K562 (cell line): ENCODE data around the gene RHOF. TPM values are rescaled to one million over a fixed set of nuclear protein-coding genes. Genes with fewer than 3 reads are reported as not detected.
A peak's percentile ranks its signal among the peaks of the same experiment; 100 is the strongest.

Source experiments
- ATAC-seq: fragments of 200-7000 bp; cut with Tn5 transposase; 3 replicates; pipeline ENCODE4 v1.9.1; 2020; ENCODE audit warnings: moderate library complexity
- BruUV-seq: library from RNA; stranded (reverse); fragments of 400-500 nt; replicated peaks from 2 replicates; lab custom pipeline; 2021; lab: Mats Ljungman, UMichigan
- CTCF ChIA-PET: fragments of 300-600 bp; formaldehyde crosslinking; extraction: SDS; loops from one replicate; lab custom pipeline; 2021; ENCODE audit warnings: low intra/inter-chr PET ratio; lab: Yijun Ruan, JAX
- POLR2A ChIA-PET: fragments of 300-600, 350-650 bp; sonication (Branson Sonifier 250); formaldehyde crosslinking; extraction: SDS; loops from one replicate; lab custom pipeline; 2021; ENCODE audit warnings: antibody characterized with exemption, inconsistent platforms; lab: Yijun Ruan, JAX
- DNase-seq, 4 experiments: peaks; one replicate each; pipeline versions ENCODE4 v3.0.0 to v3.0.0-alpha.2; 2011 to 2018; ENCODE audit warnings: low spot score in 3 of 4, mixed read lengths in 3 of 4; ENCODE audit errors: extremely low read depth in 1 of 4
- FAIRE-seq: peaks from 2 replicates; lab custom pipeline; 2011; peaks lifted over from hg19 to GRCh38; lab: Jason Lieb, UNC
- H2AFZ ChIP-seq: 2 replicates; pipeline ENCODE4 v1.6.0; 2011; ENCODE audit warnings: low read depth, low read length, control low read depth, inconsistent platforms
- H3K27ac ChIP-seq: fragments of 200-600 bp; 3 replicates; pipeline ENCODE4 v1.8.0; 2011; ENCODE audit warnings: low read depth, mild to moderate bottlenecking, control low read depth, inconsistent platforms, low read length, moderate library complexity, mixed read lengths; ENCODE audit errors: extremely low read depth
- H3K27me3 ChIP-seq, 2 experiments: fragments of 300-600 bp in 1 of 2; 2 replicates in 1 of 2; 3 replicates in 1 of 2; pipeline versions ENCODE4 v1.6.0 to v1.8.0; 2011; ENCODE audit warnings: inconsistent platforms in 2 of 2, low read length in 2 of 2, mild to moderate bottlenecking in 1 of 2, mixed read lengths in 1 of 2, moderate library complexity in 1 of 2; ENCODE audit not compliant: control insufficient read depth in 2 of 2, insufficient read depth in 2 of 2
- H3K36me3 ChIP-seq: fragments of 300-600 bp; 3 replicates; pipeline ENCODE4 v1.8.0; 2011; ENCODE audit warnings: mild to moderate bottlenecking, low read length, inconsistent platforms; ENCODE audit not compliant: control insufficient read depth, insufficient read depth
- H3K4me1 ChIP-seq, 2 experiments: fragments of 200-600 bp in 1 of 2; replicated peaks in 1 of 2; 2 replicates in 1 of 2; 3 replicates in 1 of 2; pipeline versions ENCODE4 v1.5.1 to v1.8.0; 2011; ENCODE audit warnings: inconsistent platforms in 2 of 2, low read length in 2 of 2, mild to moderate bottlenecking in 1 of 2, mixed read lengths in 1 of 2, moderate library complexity in 1 of 2; ENCODE audit not compliant: control insufficient read depth in 2 of 2, insufficient read depth in 2 of 2
- H3K4me2 ChIP-seq: 2 replicates; pipeline ENCODE4 v1.6.1; 2011; ENCODE audit warnings: low read length, control low read depth, inconsistent platforms, mixed read lengths; ENCODE audit not compliant: insufficient read depth
- H3K4me3 ChIP-seq: fragments of 200-600 bp; sonication (generic), shearing (Covaris generic); 2 replicates; pipeline ENCODE4 v1.5.1; 2016; ENCODE audit warnings: control low read depth, inconsistent platforms
- H3K79me2 ChIP-seq: fragments of 200-600 bp; 3 replicates; pipeline ENCODE4 v1.8.0; 2011; ENCODE audit warnings: low read length, inconsistent platforms; ENCODE audit not compliant: control insufficient read depth, insufficient read depth
- H3K9ac ChIP-seq, 2 experiments: 2 replicates each; pipeline versions ENCODE4 v1.6.0 to v1.6.1; 2011; ENCODE audit warnings: low read depth in 2 of 2, low read length in 2 of 2, control low read depth in 1 of 2, inconsistent platforms in 1 of 2, mild to moderate bottlenecking in 1 of 2, mixed read lengths in 1 of 2; ENCODE audit not compliant: insufficient read depth in 1 of 2
- H3K9me1 ChIP-seq: one replicate; pipeline ENCODE4 v1.6.0; 2011; ENCODE audit warnings: inconsistent platforms, mild to moderate bottlenecking, low read length, moderate library complexity; ENCODE audit not compliant: control insufficient read depth, insufficient read depth
- H3K9me3 ChIP-seq: replicated peaks from 2 replicates; pipeline ENCODE4 v1.5.1; 2011; ENCODE audit warnings: low read depth, low read length, inconsistent platforms; ENCODE audit not compliant: control insufficient read depth, insufficient read depth
- H4K20me1 ChIP-seq: replicated peaks from 2 replicates; pipeline ENCODE4 v1.6.1; 2011; ENCODE audit warnings: low read length, inconsistent platforms, mixed read lengths; ENCODE audit not compliant: control insufficient read depth, insufficient read depth
- POLR2G ChIP-seq: fragments of 200-400 bp; formaldehyde crosslinking; IDR thresholded peaks from 2 replicates; pipeline ENCODE4 v1.6.1; 2017; ENCODE audit warnings: low read depth, mild to moderate bottlenecking, antibody characterized with exemption, low read length, moderate library complexity
- RBFOX2 ChIP-seq: fragments of 200-400 bp; formaldehyde crosslinking; IDR thresholded peaks from 2 replicates; pipeline ENCODE4 v1.6.1; 2017; ENCODE audit warnings: low read depth, mild to moderate bottlenecking, low read length, moderate library complexity
- RBM22 ChIP-seq: fragments of 200-400 bp; formaldehyde crosslinking; IDR thresholded peaks from 2 replicates; pipeline ENCODE4 v1.6.1; 2018; ENCODE audit warnings: low read length, low read depth; ENCODE audit not compliant: poor library complexity, severe bottlenecking
- ZBTB33 ChIP-seq: sonication (generic); formaldehyde crosslinking; IDR thresholded peaks from 2 replicates; pipeline ENCODE4 v1.8.1; 2023; ENCODE audit warnings: mild to moderate bottlenecking, missing genetic modification reagents
- ZHX1 ChIP-seq: fragments of 150-350 bp; conservative IDR thresholded peaks from 2 replicates; pipeline ENCODE4 v1.6.1; 2014; ENCODE audit warnings: low read length
- ZNF140 ChIP-seq: fragments of 250-450 bp; sonication (Bioruptor Pico); IDR thresholded peaks from 2 replicates; pipeline ENCODE4 v1.8.0; 2021; ENCODE audit warnings: moderate library complexity, mild to moderate bottlenecking, inconsistent platforms
- ZNF354B ChIP-seq: fragments of 250-450 bp; sonication (Bioruptor Pico); IDR thresholded peaks from 2 replicates; pipeline ENCODE4 v1.4.0; 2020
- WGBS: fragments of 100-300 bp; shearing (Covaris generic); methylation state at CpG from one replicate; pipeline ENCODE4 v1.1.6; 2016; ENCODE audit warnings: low coverage, mixed read lengths; ENCODE audit not compliant: insufficient coverage; ENCODE audit errors: missing lambda C conversion rate; 5-methylcytosine and 5-hydroxymethylcytosine counted together
- in situ Hi-C: fragments of 300-500 bp; cut with MboI; formaldehyde crosslinking; loops from 4 replicates; pipeline ENCODE4 v1.15.0; 2018; ENCODE audit warnings: inconsistent platforms, mixed read lengths
- intact Hi-C: fragments of 100-400 bp; cut with micrococcal nuclease; formaldehyde crosslinking; loops from 2 replicates; pipeline ENCODE4 v1.14.2; 2022
- polyA plus RNA-seq, 8 experiments: library from polyadenylated mRNA; depleted of rRNA in 4 of 8; stranded (reverse) in 5 of 8; unstranded in 3 of 8; fragments of >200 nt; fragmentation: Nextera tagmentation in 2 of 8; fragmentation: Illumina TruSeq in 1 of 8; extraction: Ambion mirVana in 2 of 8; extraction: Trizol in 1 of 8; gene quantifications; 2 replicates each; pipeline versions ENCODE4 v1.2.1 to v1.2.3, GENCODE V29; 2011 to 2014; ENCODE audit warnings: inconsistent platforms in 1 of 8, missing spikeins in 1 of 8
- total RNA-seq, 7 experiments: library from RNA; depleted of rRNA in 6 of 7; stranded (reverse); fragments of >200 nt in 6 of 7; fragmentation: Illumina TruSeq in 2 of 7; extraction: Trizol in 2 of 7; gene quantifications; 2 replicates each; pipeline versions ENCODE4 v1.2.1 to v1.2.3, GENCODE V29; 2011 to 2021; ENCODE audit warnings: low replicate concordance in 1 of 7
- TF ChIP-seq, protein P1 (sequence below): sonication (generic); formaldehyde crosslinking; IDR thresholded peaks from 2 replicates; pipeline ENCODE4 v1.8.1; 2023; ENCODE audit warnings: mild to moderate bottlenecking, missing genetic modification reagents
- TF ChIP-seq, protein P2 (sequence below): fragments of 450-650 bp; IDR thresholded peaks from 2 replicates; pipeline ENCODE4 v1.6.1; 2016

RHOF gene
- total and polyA plus RNA-seq, 9 of the 15 experiments (the other 6 are each of a cell fraction or from before 2014, with no cell fraction given): 0.13 to 10.1 (median 4.0) TPM

GRCh38 chr12:121779422-121779895, 14.0 kb downstream of the RHOF start:
- 93% methylated on average over 11 of the region's 17 CpGs for WGBS
- H2AFZ ChIP-seq: no peak overlapping the region
- POLR2A ChIA-PET: interaction anchor here (0.6 to 1.2 kb wide), 4 partner anchors 13 to 331 kb away, joined by 3 to 4 read pairs (median 3); no protein-coding TSS in a partner anchor
- no peak overlapping the region for H3K4me3 ChIP-seq
- TF ChIP-seq ZNF354B (CRISPR knock-in tag) (no peak), POLR2G (peak; percentile 73), ZNF140 (CRISPR knock-in tag) (no peak), ZBTB33 (CRISPR knock-in tag) (peak; percentile 58), ZHX1 (no peak), RBM22 (peak; percentile 77), RBFOX2 (0 out of 2 replicates have a peak, but pooled peaks have one; percentile 22)
- TF ChIP-seq, protein P1, sequence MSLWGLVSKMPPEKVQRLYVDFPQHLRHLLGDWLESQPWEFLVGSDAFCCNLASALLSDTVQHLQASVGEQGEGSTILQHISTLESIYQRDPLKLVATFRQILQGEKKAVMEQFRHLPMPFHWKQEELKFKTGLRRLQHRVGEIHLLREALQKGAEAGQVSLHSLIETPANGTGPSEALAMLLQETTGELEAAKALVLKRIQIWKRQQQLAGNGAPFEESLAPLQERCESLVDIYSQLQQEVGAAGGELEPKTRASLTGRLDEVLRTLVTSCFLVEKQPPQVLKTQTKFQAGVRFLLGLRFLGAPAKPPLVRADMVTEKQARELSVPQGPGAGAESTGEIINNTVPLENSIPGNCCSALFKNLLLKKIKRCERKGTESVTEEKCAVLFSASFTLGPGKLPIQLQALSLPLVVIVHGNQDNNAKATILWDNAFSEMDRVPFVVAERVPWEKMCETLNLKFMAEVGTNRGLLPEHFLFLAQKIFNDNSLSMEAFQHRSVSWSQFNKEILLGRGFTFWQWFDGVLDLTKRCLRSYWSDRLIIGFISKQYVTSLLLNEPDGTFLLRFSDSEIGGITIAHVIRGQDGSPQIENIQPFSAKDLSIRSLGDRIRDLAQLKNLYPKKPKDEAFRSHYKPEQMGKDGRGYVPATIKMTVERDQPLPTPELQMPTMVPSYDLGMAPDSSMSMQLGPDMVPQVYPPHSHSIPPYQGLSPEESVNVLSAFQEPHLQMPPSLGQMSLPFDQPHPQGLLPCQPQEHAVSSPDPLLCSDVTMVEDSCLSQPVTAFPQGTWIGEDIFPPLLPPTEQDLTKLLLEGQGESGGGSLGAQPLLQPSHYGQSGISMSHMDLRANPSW (CRISPR knock-in tag): no peak
- TF ChIP-seq, protein P2, sequence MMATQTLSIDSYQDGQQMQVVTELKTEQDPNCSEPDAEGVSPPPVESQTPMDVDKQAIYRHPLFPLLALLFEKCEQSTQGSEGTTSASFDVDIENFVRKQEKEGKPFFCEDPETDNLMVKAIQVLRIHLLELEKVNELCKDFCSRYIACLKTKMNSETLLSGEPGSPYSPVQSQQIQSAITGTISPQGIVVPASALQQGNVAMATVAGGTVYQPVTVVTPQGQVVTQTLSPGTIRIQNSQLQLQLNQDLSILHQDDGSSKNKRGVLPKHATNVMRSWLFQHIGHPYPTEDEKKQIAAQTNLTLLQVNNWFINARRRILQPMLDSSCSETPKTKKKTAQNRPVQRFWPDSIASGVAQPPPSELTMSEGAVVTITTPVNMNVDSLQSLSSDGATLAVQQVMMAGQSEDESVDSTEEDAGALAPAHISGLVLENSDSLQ: no peak
- peaks cover 18% of the 10 kb centered on the region for H4K20me1 ChIP-seq
- H3K4me1 ChIP-seq: peaks cover 15 to 50% of the 10 kb centered on the region in 2 experiments
- no peak overlapping the region for H3K4me2 ChIP-seq
- CTCF ChIA-PET: no interaction called here
- no peak for ATAC-seq
- no peak overlapping the region for H3K27ac ChIP-seq
- no peak overlapping the region; a peak in 1 of 4 replicates for H3K9ac ChIP-seq
- no peaks in the 10 kb centered on the region for H3K9me3 ChIP-seq
- in situ Hi-C loops (no loop called here), intact Hi-C loops (no loop called here)
- no peak for FAIRE-seq
- H3K36me3 ChIP-seq: peaks cover 16% of the 10 kb centered on the region; the same call in 2 of the 3 replicates
- peaks cover 3% of the 10 kb centered on the region for H3K9me1 ChIP-seq
- no peaks in the 10 kb centered on the region for H3K79me2 ChIP-seq
- DNase-seq: no peak
- no peaks in the 10 kb centered on the region for H3K27me3 ChIP-seq
- no TSS peak for BruUV-seq
